Measurements from ENCODE around the gene SCN1B. TPM values are rescaled to one million over a fixed set of nuclear protein-coding genes. Genes with fewer than 3 reads are reported as not detected.
"Not testable (repeated sequence)": the region's sequence is repeated elsewhere in the genome, so short reads cannot be mapped to it uniquely, and the experiment has no call there.

The SCN1B gene
- polyA plus RNA-seq, 1 donor from 2014 or later: 1.5 TPM

DNA sequence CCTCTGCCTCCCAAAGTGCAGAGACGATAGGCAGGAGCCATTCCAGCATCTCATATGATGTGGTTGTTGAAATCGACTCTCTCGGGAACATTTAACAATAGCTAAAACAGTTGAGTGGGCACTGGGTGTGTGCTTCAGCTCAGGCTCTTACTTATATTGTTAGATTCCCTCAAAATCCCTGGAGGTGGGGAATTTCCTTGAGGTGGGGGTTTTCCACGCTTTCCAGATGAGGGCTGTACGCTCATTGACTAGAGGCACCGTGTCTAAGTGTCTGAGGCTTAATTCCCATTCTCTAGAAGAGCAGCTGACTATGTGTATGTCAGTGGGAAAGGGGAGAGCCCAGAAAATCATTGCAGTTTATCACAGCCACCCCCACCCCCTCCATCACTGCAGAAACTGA lies 41.0 kb upstream of the SCN1B start:
- Histone ChIP-seq H2AFZ (ENCODE audit: low read depth, low read length) (no peak overlapping the region), H3K9ac (ENCODE audit: low read length) (no peak overlapping the region), H3F3A (ENCODE audit: insufficient read depth, low read length, poor library complexity, severe bottlenecking) (no peaks in the 10 kb centered on the region), H3K27me3 (ENCODE audit: insufficient read depth, low read depth, low read length) (no peaks in the 10 kb centered on the region), H3K4me2 (ENCODE audit: low read length) (no peak overlapping the region), H3K9me3 (ENCODE audit: low read length) (no peaks in the 10 kb centered on the region), H3K79me2 (replicated peaks; ENCODE audit: insufficient read depth, low read length) (no peaks in the 10 kb centered on the region), H3K27ac (ENCODE audit: low read length) (no peak overlapping the region), H3K9me2 (ENCODE audit: insufficient read depth, low read length) (no peaks in the 10 kb centered on the region), H3K4me3 (ENCODE audit: low read length) (no peak overlapping the region), H4K20me1 (ENCODE audit: insufficient read depth) (no peaks in the 10 kb centered on the region), H3K36me3 (ENCODE audit: insufficient read depth, low read length) (no peaks in the 10 kb centered on the region)
- TF ChIP-seq EP300 (conservative IDR thresholded peaks at IDR 0.05; ENCODE audit: poor library complexity, severe bottlenecking) (no peak), MXI1 (conservative IDR thresholded peaks at IDR 0.05; ENCODE audit: poor library complexity, severe bottlenecking) (no peak)

- no peaks in the 10 kb centered on the region for H3K9me3 ChIP-seq (ENCODE audit: low read length)
- no peaks in the 10 kb centered on the region for H3F3A ChIP-seq (ENCODE audit: insufficient read depth, low read length, poor library complexity, severe bottlenecking)
- no peaks in the 10 kb centered on the region for H4K20me1 ChIP-seq (ENCODE audit: insufficient read depth)
- no peak overlapping the region for H3K4me2 ChIP-seq (ENCODE audit: low read length)
- TF ChIP-seq EP300 (conservative IDR thresholded peaks at IDR 0.05; ENCODE audit: poor library complexity, severe bottlenecking) (no peak), RAD21 (conservative IDR thresholded peaks at IDR 0.05) (no peak), POLR2AphosphoS5 (IDR thresholded peaks at IDR 0.05) (no peak), EZH2 (IDR thresholded peaks at IDR 0.05; ENCODE audit: borderline replicate concordance, insufficient read depth, low read length, poor library complexity, severe bottlenecking) (no peak), SMC3 (conservative IDR thresholded peaks at IDR 0.05; ENCODE audit: poor library complexity) (no peak)
- TF ChIP-seq, protein P1, sequence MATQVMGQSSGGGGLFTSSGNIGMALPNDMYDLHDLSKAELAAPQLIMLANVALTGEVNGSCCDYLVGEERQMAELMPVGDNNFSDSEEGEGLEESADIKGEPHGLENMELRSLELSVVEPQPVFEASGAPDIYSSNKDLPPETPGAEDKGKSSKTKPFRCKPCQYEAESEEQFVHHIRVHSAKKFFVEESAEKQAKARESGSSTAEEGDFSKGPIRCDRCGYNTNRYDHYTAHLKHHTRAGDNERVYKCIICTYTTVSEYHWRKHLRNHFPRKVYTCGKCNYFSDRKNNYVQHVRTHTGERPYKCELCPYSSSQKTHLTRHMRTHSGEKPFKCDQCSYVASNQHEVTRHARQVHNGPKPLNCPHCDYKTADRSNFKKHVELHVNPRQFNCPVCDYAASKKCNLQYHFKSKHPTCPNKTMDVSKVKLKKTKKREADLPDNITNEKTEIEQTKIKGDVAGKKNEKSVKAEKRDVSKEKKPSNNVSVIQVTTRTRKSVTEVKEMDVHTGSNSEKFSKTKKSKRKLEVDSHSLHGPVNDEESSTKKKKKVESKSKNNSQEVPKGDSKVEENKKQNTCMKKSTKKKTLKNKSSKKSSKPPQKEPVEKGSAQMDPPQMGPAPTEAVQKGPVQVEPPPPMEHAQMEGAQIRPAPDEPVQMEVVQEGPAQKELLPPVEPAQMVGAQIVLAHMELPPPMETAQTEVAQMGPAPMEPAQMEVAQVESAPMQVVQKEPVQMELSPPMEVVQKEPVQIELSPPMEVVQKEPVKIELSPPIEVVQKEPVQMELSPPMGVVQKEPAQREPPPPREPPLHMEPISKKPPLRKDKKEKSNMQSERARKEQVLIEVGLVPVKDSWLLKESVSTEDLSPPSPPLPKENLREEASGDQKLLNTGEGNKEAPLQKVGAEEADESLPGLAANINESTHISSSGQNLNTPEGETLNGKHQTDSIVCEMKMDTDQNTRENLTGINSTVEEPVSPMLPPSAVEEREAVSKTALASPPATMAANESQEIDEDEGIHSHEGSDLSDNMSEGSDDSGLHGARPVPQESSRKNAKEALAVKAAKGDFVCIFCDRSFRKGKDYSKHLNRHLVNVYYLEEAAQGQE (IDR thresholded peaks at IDR 0.05; ENCODE audit: borderline replicate concordance): no peak
- H3K27me3 ChIP-seq (ENCODE audit: insufficient read depth, low read depth, low read length): no peaks in the 10 kb centered on the region
- no peak overlapping the region for H2AFZ ChIP-seq (ENCODE audit: low read depth, low read length)
- H3K9me2 ChIP-seq (ENCODE audit: insufficient read depth, low read length): no peaks in the 10 kb centered on the region
- no peak overlapping the region for H3K4me3 ChIP-seq (ENCODE audit: low read length)
- H3K27ac ChIP-seq (ENCODE audit: low read length): no peak overlapping the region
- H3K9ac ChIP-seq (ENCODE audit: low read length): no peak overlapping the region
- no peaks in the 10 kb centered on the region for H3K79me2 ChIP-seq (replicated peaks; ENCODE audit: insufficient read depth, low read length)
- H3K36me3 ChIP-seq (ENCODE audit: insufficient read depth, low read length): no peaks in the 10 kb centered on the region
These were observed 39.6 kb upstream of the SCN1B start for GRCh38 chr19:34990578-34991192.

GRCh38 chr19:34991542-34992333 lies 38.5 kb upstream of the SCN1B start:
- no peaks in the 10 kb centered on the region for H3K9me2 ChIP-seq (ENCODE audit: insufficient read depth, low read length)

GRCh38 chr19:34992582-34992981 lies 37.7 kb upstream of the SCN1B start:
- not testable (repeated sequence) for H3K9me2 ChIP-seq (ENCODE audit: insufficient read depth, low read length); H3K27ac ChIP-seq (ENCODE audit: low read length); H3K4me3 ChIP-seq (ENCODE audit: low read length); H3K9me3 ChIP-seq (ENCODE audit: low read length); H3K36me3 ChIP-seq (ENCODE audit: insufficient read depth, low read length); H3K79me2 ChIP-seq (replicated peaks; ENCODE audit: insufficient read depth, low read length); H3K9ac ChIP-seq (ENCODE audit: low read length); H3F3A ChIP-seq (ENCODE audit: insufficient read depth, low read length, poor library complexity, severe bottlenecking); H3K4me2 ChIP-seq (ENCODE audit: low read length); H4K20me1 ChIP-seq (ENCODE audit: insufficient read depth); H3K27me3 ChIP-seq (ENCODE audit: insufficient read depth, low read depth, low read length); H2AFZ ChIP-seq (ENCODE audit: low read depth, low read length)

More at GRCh38 chr19:34991542-34992333, 38.5 kb upstream of the SCN1B start:
- Histone ChIP-seq H3K27ac (ENCODE audit: low read length) (no peak overlapping the region), H3K4me3 (ENCODE audit: low read length) (no peak overlapping the region), H3K9ac (ENCODE audit: low read length) (no peak overlapping the region), H3K79me2 (replicated peaks; ENCODE audit: insufficient read depth, low read length) (no peaks in the 10 kb centered on the region), H3K4me2 (ENCODE audit: low read length) (no peak overlapping the region), H3K36me3 (ENCODE audit: insufficient read depth, low read length) (no peaks in the 10 kb centered on the region), H3K9me3 (ENCODE audit: low read length) (no peaks in the 10 kb centered on the region), H2AFZ (ENCODE audit: low read depth, low read length) (no peak overlapping the region), H3F3A (ENCODE audit: insufficient read depth, low read length, poor library complexity, severe bottlenecking) (no peaks in the 10 kb centered on the region), H3K27me3 (ENCODE audit: insufficient read depth, low read depth, low read length) (no peaks in the 10 kb centered on the region), H4K20me1 (ENCODE audit: insufficient read depth) (no peaks in the 10 kb centered on the region)
- TF ChIP-seq EP300 (conservative IDR thresholded peaks at IDR 0.05; ENCODE audit: poor library complexity, severe bottlenecking) (no peak), SMC3 (conservative IDR thresholded peaks at IDR 0.05; ENCODE audit: poor library complexity) (no peak)
- TF ChIP-seq, protein P2, sequence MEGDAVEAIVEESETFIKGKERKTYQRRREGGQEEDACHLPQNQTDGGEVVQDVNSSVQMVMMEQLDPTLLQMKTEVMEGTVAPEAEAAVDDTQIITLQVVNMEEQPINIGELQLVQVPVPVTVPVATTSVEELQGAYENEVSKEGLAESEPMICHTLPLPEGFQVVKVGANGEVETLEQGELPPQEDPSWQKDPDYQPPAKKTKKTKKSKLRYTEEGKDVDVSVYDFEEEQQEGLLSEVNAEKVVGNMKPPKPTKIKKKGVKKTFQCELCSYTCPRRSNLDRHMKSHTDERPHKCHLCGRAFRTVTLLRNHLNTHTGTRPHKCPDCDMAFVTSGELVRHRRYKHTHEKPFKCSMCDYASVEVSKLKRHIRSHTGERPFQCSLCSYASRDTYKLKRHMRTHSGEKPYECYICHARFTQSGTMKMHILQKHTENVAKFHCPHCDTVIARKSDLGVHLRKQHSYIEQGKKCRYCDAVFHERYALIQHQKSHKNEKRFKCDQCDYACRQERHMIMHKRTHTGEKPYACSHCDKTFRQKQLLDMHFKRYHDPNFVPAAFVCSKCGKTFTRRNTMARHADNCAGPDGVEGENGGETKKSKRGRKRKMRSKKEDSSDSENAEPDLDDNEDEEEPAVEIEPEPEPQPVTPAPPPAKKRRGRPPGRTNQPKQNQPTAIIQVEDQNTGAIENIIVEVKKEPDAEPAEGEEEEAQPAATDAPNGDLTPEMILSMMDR (IDR thresholded peaks at IDR 0.05; ENCODE audit: poor library complexity, severe bottlenecking): no peak

Data from neural cell (in vitro differentiated cells).